Esophagus mucosa (tissue), 1 donor: ENCODE measurements around the gene DNAL1. TPM values are rescaled to one million over a fixed set of nuclear protein-coding genes. Genes with fewer than 3 reads are reported as not detected.

Experiments
- ATAC-seq: fragments of 200-7000 bp; cut with Tn5 transposase; one replicate; pipeline ENCODE4 v1.9.1; 2020
- total RNA-seq: library from RNA; stranded (reverse); gene quantifications from one replicate; pipeline ENCODE4 v1.2.4, GENCODE V29; 2023
- donor health status: DM: yes; HTN: yes; CAD: no.

Gene DNAL1
- total RNA-seq, 1 donor from 2014 or later = 4.1 TPM

DNA sequence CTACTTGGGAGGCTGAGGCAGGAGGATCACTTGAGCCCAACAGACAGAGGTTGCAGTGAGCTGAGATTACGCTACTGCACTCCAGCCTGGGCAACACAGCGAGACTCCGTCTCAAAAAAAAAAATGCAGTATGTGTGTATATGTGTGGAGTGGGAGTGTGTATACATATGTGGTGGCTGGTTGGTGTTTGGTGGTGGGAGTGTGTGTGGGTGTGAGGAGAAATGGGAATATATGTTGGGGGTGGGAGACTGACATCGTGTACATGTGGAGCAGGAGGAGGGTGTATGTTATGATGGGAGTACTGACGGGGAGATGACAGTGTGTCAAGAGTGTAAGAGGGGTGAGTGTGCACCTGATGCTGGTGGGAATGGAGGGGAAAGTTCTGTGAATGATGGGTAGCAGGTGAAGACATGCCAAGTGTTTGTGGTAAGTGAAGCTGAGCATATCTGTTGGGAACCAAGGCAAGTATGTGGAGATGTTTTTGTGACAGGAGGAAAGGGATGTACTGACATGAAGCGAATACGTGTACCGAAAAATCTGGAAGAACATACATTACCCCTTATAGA is 65.2 kb downstream of the DNAL1 start:
- no peak for ATAC-seq

DNA sequence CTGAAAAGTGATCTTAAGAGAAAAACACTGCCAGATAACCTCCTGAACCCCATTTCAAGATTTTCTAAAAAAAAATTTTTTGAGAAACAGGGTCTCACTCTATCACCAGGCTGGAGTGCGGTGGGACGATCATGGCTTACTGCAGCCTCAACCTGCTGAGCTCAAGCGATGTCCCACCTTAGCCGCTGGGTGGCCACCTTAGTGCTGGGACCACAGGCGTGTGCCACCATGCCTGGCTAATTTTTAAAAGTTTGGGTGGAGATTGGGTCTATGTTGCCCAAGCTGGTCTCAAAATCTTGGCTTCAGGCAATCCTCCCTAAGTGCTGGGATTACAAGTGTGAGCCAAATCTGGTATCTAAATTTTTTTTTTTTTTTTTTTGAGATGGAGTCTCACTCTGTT is 66.0 kb downstream of the DNAL1 start:
- no peak for ATAC-seq

DNA sequence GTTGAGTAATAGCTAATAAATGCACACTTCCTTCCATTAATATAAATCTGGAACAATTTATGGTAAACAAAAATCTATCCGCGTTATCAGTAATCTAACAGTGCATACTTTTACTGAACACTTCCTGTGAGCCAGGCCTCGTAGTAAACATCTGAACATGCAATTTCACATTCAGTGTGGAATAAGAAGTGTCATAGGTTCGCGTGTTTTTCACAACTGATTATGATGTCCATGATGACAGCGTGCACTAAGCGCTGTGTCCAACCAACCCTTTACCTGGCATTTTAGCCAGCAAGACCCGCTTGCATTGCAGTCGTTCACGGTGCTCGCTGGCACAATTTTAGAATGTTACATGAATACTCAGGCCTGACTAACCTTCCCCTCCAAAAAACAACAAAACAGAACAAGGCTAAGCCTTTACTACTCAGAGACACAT is 67.3 kb downstream of the DNAL1 start:
- ATAC-seq = no peak

DNA sequence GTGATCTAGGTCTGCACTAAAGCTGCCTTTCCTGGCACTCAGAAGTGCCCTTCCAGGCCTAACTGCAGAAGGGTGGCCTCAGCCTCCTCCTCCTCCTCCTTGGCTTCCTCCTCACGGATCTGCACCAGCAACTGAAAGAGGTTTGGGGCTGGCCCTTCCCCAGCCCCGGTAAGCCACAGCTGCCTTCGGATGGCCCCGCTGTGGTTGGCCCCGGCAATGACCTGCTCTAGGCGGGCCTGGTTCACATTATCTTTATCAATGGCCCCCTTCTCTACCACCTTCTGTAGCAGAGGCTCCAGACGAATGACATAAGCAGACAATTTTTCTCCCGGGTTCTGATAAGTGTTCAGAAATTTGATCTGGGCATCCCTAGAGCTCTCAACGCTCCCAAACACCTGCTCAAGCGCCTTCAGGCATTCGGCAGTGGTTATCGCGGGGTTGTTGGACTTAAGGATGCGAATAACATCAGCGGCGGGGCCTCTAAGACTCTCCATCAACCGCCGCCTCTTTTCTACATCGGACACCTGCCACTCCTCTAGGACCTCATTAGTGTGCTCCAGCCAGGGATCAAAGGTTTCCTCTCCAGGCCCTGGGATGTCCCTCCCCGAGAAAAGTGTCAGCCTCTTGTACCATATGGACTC is 67.9 kb downstream of the DNAL1 start:
- ATAC-seq = peak; percentile 8

DNA sequence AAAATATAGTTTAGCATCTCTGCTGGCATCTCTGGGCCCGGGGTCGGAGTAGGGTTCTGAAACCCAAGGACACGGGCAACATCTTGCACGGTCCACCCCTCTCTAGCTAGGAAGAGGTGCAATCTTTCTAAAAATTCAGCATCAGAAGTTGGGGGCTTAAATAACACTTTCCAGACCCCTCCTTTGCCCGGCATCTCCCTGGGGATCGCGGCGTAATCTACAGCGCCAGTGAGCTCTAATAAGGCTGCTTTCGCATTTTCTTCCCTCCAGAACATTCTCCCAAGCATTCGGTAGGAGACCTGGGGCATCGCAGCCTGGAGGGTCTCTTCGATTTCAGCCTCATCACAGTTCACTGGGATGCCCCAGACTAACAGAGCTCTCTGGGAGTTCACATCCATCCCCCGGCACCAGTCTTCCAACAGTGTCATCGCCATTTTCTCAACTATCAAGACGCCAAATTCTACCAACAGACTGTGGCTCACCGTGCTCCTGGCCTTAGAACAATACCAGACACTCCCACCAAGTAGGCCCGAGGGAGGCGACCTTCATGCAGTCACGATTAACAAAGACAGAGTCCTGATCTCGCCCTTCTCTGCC is 68.5 kb downstream of the DNAL1 start:
- ATAC-seq = no peak

DNA sequence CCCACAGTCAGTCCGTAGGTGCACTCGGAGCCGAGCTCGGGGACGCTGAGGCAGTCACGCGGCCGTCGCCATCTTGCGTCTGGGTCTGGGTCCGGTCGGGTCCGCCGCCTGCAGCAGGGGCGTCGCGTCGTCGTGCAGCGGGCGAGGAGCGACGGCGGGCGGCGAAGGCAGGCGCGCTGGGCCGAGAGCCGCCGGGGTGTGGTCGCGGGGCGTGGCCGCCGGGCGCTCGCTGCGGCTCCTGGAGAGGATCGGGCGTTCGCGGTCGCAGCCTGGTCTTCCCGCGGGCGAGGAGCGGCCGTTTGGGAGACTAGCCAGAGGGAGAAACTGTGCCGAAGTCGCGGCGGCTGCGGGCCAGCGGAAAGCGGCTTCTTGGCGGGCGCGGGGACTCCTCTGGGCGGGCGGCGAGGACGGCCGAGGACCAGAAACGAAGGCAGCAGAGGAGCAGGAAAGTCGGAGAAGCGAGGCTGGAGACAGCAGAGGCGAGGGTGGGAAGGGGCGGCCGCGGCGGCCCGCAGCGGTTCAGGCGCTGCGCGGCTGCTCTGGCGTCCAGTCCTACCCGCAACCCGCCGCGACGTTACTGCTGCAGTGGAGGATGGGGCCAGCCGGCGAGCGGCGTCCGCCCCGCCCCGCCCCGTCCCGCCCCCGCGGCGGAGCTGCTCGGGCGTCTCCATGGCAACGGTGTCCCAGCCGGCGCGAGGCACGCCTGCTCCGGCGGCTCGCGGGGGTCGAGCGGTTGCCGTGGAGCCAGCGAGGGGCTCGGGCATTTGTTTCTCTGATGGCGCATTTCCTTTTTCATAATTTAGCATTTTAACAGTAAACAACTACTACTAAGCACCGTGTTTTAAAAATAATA is 69.2 kb downstream of the DNAL1 start, which contains the start of gene PNMA1:
Gene PNMA1 (minus strand): TSS at position 582 of the 853 bp plus-strand sequence. CDS start 745 bp downstream, outside the sequence.
- peak; percentile 86 for ATAC-seq

DNA sequence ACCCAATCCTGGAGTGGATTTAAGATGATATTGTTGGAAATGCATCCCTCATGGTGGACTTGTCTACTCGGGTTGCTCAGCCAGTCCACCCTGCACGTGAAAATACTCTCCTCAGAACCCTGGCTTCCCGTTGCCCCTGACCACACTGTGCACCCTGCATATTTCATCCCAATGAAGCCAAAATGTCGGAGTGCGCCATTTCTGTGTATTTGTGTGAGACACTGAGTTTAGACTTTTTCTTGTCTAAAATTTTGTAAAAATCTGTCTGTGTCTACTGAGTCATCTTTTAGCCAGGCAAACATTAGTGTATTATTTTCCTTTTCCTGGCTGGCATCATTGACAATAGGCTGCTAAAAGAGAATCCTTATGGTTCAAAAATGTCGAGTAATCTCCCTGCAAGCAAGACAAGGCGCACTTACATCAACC is 69.9 kb downstream of the DNAL1 start:
- ATAC-seq = no peak

DNA sequence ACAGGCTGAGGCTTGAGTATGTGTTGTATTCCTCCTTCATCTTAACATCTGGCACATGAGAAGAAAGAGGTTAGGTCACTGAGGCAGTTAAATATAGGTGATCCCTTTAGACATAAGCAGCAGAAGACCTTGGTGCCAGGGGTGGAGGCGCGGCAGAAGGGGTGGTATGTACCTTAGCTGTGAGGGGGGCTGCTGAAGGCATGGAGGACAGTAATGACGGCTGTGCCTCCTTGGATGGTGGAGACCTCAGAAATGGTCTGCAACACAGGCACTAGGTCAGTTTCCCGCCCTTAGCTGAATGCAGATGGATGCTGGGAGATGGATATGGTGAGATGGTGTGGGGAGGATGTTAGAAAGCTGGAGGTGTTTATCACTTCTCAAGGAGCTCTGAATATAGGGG is 70.9 kb downstream of the DNAL1 start:
- ATAC-seq = no peak

DNA sequence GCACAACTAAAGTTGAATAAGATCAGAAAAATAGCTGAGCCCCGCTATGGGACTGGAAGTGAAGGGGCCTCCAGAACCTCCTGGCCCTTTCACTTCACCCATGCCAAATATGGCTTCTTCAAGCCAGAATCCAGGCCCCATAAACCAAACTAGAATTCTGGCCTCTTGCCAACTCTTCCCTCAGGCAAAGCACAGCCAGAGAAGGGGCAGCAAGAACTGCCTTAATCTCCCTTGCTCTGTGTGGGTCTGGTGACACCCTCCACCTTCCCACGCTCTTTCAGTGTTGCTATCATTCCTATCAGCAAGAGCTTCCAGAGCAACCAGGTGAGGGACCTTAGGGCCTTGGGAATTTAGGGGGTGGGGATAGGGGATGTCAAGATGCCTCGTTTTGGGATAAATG is 72.5 kb downstream of the DNAL1 start:
- no peak for ATAC-seq

DNA sequence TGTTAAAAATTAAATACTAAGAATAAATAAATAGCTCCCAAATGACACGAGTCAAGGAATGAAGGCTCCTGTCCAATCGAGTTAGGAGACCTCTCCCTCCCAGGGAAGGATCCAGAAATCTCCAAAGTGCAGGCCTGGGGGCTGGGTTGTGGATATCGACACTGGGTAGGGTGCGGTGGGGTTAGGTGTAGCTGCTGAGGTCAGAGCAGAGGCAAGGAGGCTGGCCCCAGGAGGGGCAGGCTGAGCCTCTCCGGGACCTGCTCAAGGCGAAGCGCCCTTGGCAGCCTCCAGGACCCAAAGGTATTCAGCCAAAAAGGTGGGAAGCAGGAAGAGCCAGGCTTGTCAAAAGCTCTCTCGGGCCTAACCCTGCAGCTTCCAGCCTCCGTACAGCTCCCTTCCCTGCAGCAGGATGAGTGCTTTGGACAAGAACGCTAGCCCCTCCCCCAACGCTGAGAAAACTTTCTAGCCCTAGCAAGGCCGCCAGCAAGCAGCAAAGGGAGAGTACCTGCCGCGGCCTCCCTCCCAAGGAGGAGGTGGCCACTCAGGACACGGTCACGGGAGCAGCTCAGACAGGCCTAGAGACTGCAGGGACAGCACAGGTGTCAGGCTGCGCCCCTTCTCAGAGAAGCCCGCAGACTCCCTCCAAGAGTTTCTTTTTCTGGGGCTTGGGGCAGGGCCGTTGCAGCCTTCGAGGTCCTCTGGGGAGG is 73.1 kb downstream of the DNAL1 start:
- no peak for ATAC-seq

DNA sequence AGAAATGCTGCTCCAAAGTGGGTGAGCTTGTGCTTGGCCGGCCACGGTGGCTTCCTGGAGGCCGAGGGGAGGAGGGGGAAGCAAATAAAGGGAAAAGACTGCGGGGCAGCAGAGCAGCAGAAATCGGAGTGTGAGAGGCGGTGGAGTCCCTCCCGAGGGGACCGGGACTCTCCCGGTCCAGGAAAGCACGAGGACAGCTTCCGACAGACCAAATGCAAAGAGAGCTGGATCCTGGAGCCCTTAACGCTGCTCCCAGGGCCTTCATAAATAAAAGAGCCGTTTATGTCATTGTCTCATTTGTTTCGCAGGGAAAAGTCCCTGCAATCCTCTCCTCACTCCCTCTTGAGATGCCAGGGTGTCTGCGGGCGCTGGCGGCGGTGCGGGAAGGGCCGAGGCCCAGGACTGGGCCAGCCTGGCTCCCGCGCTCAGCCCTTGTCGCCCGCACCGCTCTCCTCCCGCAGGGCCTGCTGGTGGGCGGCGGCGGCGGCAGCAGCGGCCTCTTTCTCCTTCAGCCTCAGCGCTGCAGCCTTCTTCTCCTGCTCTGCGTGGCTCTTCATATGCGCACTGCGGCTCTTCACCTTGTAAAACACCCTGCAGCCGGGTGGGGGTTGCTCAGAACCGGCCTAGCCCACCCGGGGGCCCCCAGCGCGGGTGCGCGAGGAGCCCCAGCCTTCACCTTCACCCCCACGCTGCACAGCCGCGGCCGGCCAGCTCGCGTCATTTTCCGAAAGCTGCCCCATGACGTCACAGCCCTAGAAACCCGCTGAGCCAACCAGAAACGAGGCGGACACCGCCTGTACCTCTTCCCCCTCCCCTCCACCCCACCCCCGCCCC is 73.8 kb downstream of the DNAL1 start:
- ATAC-seq = no peak

DNA sequence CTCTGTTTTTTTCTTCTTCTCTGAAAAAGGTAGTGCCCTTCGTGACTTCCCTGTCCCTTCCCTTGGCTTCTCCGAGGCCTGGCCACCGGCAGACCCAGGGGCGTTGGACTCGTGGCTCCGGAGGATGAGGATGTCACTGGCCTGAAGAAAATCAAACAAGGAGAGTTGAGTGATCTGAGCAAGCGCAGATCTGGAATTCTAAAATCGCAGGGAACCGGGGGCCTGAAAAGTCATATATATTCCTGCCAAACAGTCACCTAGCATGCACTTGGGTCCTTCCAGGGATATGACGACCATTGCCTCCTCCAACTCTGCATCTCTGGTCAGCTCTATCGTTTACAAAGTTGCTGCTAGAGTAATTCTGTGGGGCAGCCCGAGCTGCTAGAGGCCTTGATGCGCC is 74.6 kb downstream of the DNAL1 start:
- no peak for ATAC-seq

DNA sequence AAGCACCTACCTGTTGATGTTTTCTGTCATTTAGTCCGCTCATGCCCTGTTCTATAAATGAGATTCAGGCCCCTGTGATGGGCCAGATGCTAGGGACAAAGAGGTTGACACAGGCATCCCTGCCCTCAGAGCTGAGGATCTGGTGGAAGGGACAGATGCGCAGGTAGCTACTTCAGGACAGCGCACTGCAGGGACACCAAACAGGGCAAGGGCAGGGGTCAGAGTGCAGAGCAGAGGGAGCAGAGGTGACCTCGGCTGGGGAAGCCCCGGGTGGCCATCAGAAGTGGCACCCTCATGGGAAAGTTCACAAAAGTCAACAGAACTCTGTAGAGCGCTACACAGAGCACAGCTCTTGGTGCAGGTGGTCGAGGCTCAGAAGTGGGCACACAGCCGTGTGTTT is 75.0 kb downstream of the DNAL1 start:
- no peak for ATAC-seq

DNA sequence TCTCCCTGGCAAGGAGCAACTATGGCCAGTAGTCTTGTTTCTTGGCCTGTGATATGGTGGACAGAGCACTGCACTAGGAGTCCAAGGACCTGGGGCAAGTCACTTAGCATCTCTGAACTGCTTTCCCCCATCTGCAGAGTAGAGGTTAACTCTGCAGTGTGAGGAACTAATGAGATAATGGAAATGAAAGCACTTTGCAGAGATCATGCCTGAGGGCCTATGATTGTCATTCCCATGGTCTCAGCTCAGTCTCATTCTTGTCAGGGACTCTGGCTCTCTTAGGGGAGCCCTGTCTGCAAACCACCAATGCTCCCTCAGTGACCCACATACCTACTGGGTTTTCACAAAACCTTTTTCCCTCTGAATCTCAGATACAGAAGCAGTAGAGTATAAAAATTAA is 75.8 kb downstream of the DNAL1 start:
- ATAC-seq = no peak

DNA sequence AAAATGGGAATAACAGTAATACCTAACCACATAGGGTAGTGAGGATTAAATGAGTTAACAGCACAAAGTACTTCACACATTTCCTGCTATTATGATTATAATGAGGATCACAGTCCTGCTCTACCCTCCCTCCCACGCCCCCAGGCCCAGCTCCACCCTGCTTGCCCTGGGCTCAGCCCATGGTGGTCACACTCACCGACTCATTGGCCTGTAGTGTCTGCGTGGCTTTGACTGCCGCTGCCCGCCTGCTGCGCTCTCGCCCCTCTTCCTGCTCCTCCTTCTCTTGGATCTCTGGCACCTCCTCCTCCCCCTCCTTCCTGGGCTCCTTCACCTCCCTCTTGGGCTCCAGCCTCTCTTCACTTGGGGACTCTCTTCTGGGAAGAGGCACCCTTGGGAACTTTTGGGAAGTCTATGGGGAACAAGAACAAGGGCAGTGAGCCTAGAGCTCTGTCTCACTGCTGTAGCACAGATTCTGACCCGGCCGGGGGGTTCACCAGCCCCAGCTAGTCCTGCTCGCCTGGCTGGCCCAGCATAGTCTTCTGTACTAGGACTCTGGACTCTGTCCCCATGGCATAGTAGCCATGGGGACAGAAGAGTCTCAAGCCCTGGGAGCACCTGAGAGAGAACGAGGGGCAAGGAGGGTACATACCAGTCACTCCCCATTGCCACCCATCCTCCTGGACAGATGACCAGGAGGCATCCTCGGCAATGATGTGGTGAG is 76.5 kb downstream of the DNAL1 start:
- no peak for ATAC-seq

DNA sequence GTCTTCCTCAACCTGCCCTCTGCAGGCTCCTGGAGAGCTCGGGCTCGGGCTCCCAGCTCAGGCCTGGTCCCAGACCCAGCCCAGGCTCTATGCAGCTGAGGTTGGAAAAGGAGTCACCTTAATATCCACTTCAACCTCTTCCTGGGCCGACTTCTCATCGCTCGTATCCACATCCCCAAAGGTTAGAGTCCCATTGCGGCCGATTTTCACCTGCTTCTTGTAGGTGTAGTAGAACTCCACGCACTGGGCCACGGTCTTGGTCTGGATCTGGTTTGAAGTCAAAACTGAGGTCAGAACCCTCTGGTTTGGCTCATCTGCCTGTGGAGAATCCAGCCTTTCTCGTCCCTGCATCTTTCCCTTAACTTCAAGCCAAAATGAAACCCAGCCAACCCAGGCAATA is 77.8 kb downstream of the DNAL1 start:
- no peak for ATAC-seq

DNA sequence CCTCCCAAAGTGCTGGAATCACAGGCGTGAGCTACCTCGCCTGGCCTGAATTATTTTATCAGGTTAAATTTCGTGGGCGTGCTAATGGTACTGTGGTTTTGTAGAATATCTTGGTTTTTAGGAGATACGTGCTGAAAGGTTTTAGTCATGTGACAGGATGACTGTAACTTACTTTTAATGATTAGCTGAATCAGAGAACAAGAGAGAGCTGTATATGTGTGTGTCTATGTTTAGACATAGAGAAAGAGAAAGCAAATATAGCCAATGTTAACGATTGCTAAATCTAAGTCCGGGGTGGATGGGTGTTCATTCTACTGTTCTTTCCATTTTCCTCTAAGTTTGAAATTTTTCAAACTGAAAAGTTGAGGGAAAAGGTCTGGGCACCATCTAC is 78.6 kb downstream of the DNAL1 start:
- no peak for ATAC-seq

DNA sequence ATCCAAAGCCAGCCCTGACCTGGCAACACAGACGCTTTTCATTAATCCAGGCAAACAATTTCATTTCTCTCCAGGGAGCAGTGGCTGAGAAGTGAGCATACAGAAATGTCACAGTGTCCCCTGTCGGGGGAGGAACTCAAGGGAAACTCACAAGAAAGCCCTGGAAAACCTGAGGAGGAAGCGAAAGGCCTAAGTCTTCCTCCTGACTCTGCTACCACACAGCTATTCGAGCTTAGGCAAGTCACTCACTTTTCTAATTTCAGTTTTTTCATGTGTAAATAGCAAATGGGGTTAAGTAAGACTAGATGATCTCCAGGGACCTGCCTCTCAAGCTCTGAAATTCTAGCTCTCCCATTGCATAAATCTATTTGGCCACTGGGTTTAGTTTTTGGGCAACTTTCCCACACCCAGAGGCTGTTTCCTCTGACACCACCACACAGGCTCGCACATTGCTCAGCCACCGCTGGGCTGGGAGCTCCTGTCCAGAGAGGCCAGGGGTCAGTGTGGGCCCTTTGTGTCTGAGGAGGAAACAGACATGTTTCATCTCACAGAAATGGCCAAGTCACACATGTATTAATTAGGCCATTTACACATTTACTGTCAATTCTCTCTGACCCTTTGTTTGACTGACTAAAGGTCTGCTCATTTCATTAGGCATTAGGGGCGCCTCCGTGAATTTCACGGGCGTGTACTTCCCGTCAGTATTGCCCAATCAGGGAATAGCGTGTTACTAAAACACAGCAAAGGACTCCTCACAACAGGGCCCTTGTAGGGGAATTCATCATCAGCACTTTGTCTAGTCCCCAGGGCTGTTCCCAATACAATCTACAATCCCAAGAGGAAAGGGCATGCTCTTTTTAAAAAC is 79.2 kb downstream of the DNAL1 start:
- peak; percentile 66 for ATAC-seq

DNA sequence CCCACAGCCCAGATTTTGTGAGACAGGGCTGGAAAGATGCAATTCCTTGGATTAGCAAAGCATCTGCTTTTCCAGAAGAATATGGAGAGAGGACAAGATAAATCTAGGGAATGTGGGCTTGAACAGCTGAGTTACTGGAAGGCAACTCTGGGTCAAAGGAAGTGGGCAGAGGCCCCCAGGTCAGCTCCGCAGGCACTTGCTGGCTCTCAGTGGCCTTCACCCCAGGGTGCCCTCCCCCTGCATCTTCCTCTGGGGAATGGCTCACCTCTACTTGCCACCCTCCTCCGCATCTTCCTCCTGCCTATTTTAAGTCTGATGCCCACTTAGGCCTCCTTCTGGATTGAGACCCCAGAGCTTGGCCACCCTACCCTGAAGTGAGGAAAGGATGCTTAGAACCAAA is 79.9 kb downstream of the DNAL1 start:
- no peak for ATAC-seq
